ENCODE measurements around the gene GPR183. TPM values are rescaled to one million over a fixed set of nuclear protein-coding genes. Genes with fewer than 3 reads are reported as not detected.
A peak's percentile ranks its signal among the peaks of the same experiment; 100 is the strongest.

Gene GPR183
- total RNA-seq, 4 donors from 2014 or later = 11.9 to 32.1 (median 22.3) TPM

DNA sequence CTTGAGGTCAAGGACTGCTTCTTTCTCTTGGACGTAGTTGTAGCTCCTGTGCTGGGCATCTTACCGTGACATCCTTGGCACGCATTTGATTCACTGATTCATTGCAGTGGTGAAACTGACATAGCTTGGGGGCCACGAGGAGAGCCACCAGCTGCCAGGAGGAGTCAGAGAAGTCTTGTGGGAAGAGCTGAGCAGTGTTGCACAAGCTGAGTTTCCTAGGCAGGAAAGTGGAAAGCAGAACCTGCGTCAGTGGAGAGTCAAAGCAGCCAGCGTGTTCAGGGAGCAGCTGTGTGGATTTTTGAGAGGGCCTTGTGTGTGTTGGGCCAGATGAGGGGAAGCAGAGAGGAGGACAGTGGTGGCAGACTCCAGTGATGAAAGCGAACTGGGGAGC, 5.3 kb upstream of the GPR183 start:
- intact Hi-C loops (cut with DNase I) = no loop called here
- Histone ChIP-seq H3K36me3 (peaks cover 0 to 6% (median 2%) of the 10 kb centered on the region in 4 donors), H3K27me3 (no peaks in the 10 kb centered on the region), H3K4me3 (no peak overlapping the region), H3K9me3 (no peaks in the 10 kb centered on the region), H3K4me1 (peaks cover 17 to 66% (median 49%) of the 10 kb centered on the region in 4 donors), H3K27ac (replicated peaks in 1 of 4) (peak overlapping the region; percentile 55 to 76 (median 68))
- 78% methylated on average over 6 of the region's 7 CpGs for WGBS
- no peak for DNase-seq (ENCODE audit: extremely low spot score)
- TF ChIP-seq POLR2AphosphoS5 (IDR thresholded peaks at IDR 0.05) (peak; percentile 67 to 76), POLR2A (IDR thresholded peaks at IDR 0.05; ENCODE audit: low read depth) (peak; percentile 57), EP300 (IDR thresholded peaks at IDR 0.05) (peak; percentile 55)
- TF ChIP-seq, protein P1, sequence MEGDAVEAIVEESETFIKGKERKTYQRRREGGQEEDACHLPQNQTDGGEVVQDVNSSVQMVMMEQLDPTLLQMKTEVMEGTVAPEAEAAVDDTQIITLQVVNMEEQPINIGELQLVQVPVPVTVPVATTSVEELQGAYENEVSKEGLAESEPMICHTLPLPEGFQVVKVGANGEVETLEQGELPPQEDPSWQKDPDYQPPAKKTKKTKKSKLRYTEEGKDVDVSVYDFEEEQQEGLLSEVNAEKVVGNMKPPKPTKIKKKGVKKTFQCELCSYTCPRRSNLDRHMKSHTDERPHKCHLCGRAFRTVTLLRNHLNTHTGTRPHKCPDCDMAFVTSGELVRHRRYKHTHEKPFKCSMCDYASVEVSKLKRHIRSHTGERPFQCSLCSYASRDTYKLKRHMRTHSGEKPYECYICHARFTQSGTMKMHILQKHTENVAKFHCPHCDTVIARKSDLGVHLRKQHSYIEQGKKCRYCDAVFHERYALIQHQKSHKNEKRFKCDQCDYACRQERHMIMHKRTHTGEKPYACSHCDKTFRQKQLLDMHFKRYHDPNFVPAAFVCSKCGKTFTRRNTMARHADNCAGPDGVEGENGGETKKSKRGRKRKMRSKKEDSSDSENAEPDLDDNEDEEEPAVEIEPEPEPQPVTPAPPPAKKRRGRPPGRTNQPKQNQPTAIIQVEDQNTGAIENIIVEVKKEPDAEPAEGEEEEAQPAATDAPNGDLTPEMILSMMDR (IDR thresholded peaks at IDR 0.05) = no peak

DNA sequence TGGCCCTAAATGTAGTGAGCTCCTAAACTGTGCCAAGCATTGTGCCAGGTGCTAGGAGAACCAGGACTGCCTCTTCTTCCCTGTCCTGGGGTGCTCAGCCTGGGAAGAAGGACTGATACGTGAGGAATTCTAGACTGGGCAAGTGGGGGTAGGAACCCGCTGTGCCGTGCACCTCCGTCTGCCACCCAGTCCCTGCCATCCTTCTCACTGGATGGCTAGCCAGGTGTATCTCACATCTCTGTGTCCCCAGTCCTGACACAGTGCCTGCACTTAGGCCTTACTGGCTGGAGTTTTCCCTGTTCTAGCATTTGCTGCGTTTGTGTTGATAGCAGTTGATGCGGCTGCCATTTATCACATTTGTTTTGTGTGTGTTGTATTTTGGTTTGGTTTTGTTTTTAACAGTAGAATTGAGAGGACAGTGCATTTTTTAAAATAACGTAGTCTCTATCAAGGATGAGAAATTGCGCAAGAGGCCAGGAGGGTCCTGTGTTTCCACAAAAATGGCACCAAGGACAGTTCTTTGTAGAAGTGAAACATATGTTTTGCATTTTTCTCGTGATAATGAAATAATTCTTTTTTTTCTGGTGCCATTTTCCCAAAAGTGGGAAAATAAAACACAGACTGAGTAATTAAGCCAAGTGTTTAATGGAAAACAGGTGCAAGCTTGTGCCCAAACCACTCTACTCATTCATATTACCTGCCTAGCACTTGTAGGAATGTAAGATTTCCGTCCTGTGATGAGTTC, 4.7 kb upstream of the GPR183 start:
- H3K36me3 ChIP-seq = peaks cover 0 to 4% (median 2%) of the 10 kb centered on the region in 4 donors
- WGBS = 82% methylated on average over 10 of the region's 10 CpGs
- no peaks in the 10 kb centered on the region for H3K9me3 ChIP-seq
- H3K4me3 ChIP-seq = no peak overlapping the region
- no peak for TF ChIP-seq POLR2AphosphoS5 (IDR thresholded peaks at IDR 0.05)
- no peak for TF ChIP-seq POLR2A (IDR thresholded peaks at IDR 0.05; ENCODE audit: low read depth)
- TF ChIP-seq, protein P1 (IDR thresholded peaks at IDR 0.05) = no peak
- TF ChIP-seq EP300 (IDR thresholded peaks at IDR 0.05) = no peak
- H3K27me3 ChIP-seq = no peaks in the 10 kb centered on the region
- intact Hi-C loops (cut with DNase I) = no loop called here
- no peak for DNase-seq (ENCODE audit: extremely low spot score)
- H3K4me1 ChIP-seq = peaks cover 17 to 64% (median 49%) of the 10 kb centered on the region in 4 donors
- H3K27ac ChIP-seq (replicated peaks in 1 of 4) = peak overlapping the region; percentile 55 to 76 (median 68)

DNA sequence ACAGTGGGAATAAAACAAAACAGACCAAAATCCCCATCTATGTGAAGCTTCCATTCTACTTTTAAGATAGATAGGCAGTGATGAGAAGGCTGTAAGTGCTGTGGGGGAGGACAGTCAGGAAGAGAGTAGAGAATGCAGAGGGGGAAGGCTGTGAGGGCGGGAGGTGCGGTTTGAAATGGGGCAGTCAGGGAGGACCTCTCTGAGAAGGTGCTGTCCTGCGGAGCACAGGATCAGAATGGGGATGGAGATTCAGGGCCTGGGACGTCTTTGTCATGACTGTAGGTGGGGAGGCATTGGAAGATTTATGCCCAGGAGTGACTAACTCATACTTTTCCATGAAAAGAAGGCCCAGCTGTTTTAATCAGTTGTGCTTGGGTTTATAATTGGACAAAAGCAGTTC, 3.9 kb upstream of the GPR183 start:
- WGBS = 83% methylated on average over 4 of the region's 4 CpGs

DNA sequence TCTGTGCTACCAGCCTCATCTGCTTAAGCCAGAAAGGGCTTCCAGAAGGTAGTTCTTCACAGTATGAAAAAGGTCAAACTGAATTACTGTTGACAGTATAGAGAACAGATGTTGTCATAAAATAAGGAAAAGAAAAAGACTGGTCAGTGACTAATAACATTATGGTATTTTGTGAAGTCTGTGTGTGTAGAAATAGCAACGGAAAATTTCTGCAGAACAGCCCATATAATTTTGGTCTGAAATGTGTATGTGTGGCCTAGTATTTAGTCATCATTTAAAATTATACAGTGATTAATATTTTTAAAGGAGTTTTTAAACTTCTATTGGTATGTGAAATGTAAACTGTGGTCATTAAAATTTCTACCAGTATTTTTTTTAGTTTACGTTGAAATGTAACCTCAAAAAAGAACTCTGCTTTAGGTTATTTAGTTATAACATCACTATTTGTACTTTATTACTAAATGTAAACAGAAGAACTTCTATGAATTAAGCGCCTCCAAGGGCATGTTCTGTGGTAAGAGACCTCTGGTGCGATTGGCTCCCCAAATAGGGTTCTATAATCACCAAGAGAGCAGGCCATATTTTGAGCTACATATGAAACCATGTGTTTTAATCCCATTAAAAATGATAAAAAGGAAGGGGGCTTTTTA, 3.3 kb upstream of the GPR183 start:
- no peak for DNase-seq (ENCODE audit: extremely low spot score)
- Histone ChIP-seq H3K9me3 (no peaks in the 10 kb centered on the region), H3K27me3 (no peaks in the 10 kb centered on the region), H3K4me3 (no peak overlapping the region), H3K27ac (replicated peaks in 1 of 4) (peak overlapping the region; percentile 55 to 76 (median 66)), H3K36me3 (peaks cover 0 to 3% (median 0%) of the 10 kb centered on the region in 4 donors), H3K4me1 (peaks cover 17 to 64% (median 51%) of the 10 kb centered on the region in 4 donors)
- WGBS = 55% methylated on average over 4 of the region's 4 CpGs
- TF ChIP-seq POLR2AphosphoS5 (IDR thresholded peaks at IDR 0.05) = no peak
- TF ChIP-seq EP300 (IDR thresholded peaks at IDR 0.05) = no peak
- TF ChIP-seq, protein P1 (IDR thresholded peaks at IDR 0.05) = no peak
- TF ChIP-seq POLR2A (IDR thresholded peaks at IDR 0.05; ENCODE audit: low read depth) = no peak
- intact Hi-C loops (cut with DNase I) = no loop called here

More for the DNA sequence above, 3.9 kb upstream of the GPR183 start:
- H3K36me3 ChIP-seq = peaks cover 0 to 3% (median 0%) of the 10 kb centered on the region in 4 donors
- H3K27me3 ChIP-seq = no peaks in the 10 kb centered on the region
- intact Hi-C loops (cut with DNase I) = no loop called here
- no peak overlapping the region for H3K4me3 ChIP-seq
- peaks cover 17 to 58% (median 46%) of the 10 kb centered on the region in 4 donors for H3K4me1 ChIP-seq
- DNase-seq (ENCODE audit: extremely low spot score) = no peak
- TF ChIP-seq, protein P1 (IDR thresholded peaks at IDR 0.05) = no peak
- TF ChIP-seq POLR2AphosphoS5 (IDR thresholded peaks at IDR 0.05) (no peak), EP300 (IDR thresholded peaks at IDR 0.05) (no peak), POLR2A (IDR thresholded peaks at IDR 0.05; ENCODE audit: low read depth) (no peak)
- H3K9me3 ChIP-seq = no peaks in the 10 kb centered on the region
- peak overlapping the region; percentile 55 to 76 (median 66) for H3K27ac ChIP-seq (replicated peaks in 1 of 4)
